Neural crest cell (in vitro differentiated cells): ENCODE data around the gene SETX. TPM values are rescaled to one million over a fixed set of nuclear protein-coding genes. Genes with fewer than 3 reads are reported as not detected.

Experiments
- DNase-seq: peaks from one replicate; pipeline ENCODE4 v3.0.0; 2021; ENCODE audit warnings: low read depth, mixed read lengths, low spot score
- H3K27ac Mint-ChIP-seq: one replicate; pipeline ENCODE4 v1.8.0; 2021; ENCODE audit warnings: mild to moderate bottlenecking, mixed read lengths; ENCODE audit not compliant: unreplicated experiment
- H3K27me3 Mint-ChIP-seq: 2 replicates; pipeline ENCODE4 v1.8.0; 2021; ENCODE audit warnings: low read depth, mild to moderate bottlenecking, mixed read lengths
- H3K36me3 Mint-ChIP-seq: 2 replicates; pipeline ENCODE4 v1.8.0; 2021; ENCODE audit warnings: low read depth, mild to moderate bottlenecking, mixed read lengths
- H3K4me1 Mint-ChIP-seq: 2 replicates; pipeline ENCODE4 v1.8.0; 2021; ENCODE audit warnings: mixed read lengths
- H3K4me3 Mint-ChIP-seq: one replicate; pipeline ENCODE4 v1.8.0; 2021; ENCODE audit warnings: mild to moderate bottlenecking, mixed read lengths
- H3K9me3 Mint-ChIP-seq: 2 replicates; pipeline ENCODE4 v1.8.0; 2021; ENCODE audit warnings: mixed read lengths
- total RNA-seq: library from RNA; stranded (reverse); gene quantifications from 2 replicates; pipeline ENCODE4 v1.2.1, GENCODE V29; 2021
- TF ChIP-seq, protein P1 (sequence below): fragments of 200-600 bp; sonication (generic); conservative IDR thresholded peaks from 2 replicates; pipeline ENCODE4 v1.5.0; 2021; ENCODE audit warnings: antibody characterized with exemption, mild to moderate bottlenecking

The SETX gene
- total RNA-seq, 1 donor from 2014 or later: 43.0 TPM

DNA sequence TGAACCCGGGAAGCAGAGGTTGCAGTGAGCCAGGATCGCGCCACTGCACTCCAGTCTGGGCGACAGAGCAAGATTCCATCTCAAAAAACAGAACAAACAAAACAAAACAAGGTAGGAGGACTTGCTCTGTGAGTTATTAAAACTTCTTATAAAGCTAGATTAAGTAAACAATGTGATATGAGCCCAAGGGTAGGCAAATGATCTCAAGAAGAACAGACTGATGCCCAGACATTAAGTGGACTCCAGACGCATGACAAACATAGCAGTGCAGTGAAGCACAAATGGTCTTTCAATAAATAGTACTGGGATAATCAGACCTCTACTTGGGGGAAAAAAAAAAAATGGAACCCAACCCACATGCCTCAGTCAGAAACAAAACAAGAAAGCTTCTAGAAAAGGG lies 45.7 kb downstream of the SETX start:
- DNase-seq: no peak
- no peaks in the 10 kb centered on the region for H3K27me3 Mint-ChIP-seq
- no peaks in the 10 kb centered on the region for H3K9me3 Mint-ChIP-seq
- H3K27ac Mint-ChIP-seq: no peak overlapping the region
- H3K4me3 Mint-ChIP-seq: no peak overlapping the region
- peaks cover 27% of the 10 kb centered on the region for H3K36me3 Mint-ChIP-seq
- TF ChIP-seq, protein P1, sequence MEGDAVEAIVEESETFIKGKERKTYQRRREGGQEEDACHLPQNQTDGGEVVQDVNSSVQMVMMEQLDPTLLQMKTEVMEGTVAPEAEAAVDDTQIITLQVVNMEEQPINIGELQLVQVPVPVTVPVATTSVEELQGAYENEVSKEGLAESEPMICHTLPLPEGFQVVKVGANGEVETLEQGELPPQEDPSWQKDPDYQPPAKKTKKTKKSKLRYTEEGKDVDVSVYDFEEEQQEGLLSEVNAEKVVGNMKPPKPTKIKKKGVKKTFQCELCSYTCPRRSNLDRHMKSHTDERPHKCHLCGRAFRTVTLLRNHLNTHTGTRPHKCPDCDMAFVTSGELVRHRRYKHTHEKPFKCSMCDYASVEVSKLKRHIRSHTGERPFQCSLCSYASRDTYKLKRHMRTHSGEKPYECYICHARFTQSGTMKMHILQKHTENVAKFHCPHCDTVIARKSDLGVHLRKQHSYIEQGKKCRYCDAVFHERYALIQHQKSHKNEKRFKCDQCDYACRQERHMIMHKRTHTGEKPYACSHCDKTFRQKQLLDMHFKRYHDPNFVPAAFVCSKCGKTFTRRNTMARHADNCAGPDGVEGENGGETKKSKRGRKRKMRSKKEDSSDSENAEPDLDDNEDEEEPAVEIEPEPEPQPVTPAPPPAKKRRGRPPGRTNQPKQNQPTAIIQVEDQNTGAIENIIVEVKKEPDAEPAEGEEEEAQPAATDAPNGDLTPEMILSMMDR: no peak
- no peaks in the 10 kb centered on the region for H3K4me1 Mint-ChIP-seq

DNA sequence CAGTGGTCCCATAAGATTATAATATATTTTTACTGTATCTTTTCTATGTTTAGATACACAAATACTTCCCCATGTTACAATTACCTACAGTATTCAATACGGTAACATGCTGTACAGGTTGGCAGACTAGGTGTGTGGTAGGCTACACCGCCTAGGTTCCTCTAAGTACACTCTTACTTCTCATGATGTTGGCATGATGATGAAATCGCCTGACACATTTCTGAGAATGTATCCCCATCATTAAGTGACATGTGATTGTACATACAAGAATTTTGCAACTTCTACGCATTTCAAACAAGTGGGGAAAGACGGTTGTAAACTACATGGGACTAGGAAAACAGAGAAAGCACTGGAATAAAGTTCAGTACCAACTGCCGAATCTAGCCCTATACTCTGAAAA lies 53.3 kb downstream of the SETX start:
- Mint-ChIP-seq H3K4me1 (no peaks in the 10 kb centered on the region), H3K27ac (no peak overlapping the region), H3K36me3 (peaks cover 21% of the 10 kb centered on the region), H3K27me3 (no peaks in the 10 kb centered on the region), H3K9me3 (no peaks in the 10 kb centered on the region), H3K4me3 (no peak overlapping the region)
- no peak for DNase-seq
- TF ChIP-seq, protein P1: no peak

DNA sequence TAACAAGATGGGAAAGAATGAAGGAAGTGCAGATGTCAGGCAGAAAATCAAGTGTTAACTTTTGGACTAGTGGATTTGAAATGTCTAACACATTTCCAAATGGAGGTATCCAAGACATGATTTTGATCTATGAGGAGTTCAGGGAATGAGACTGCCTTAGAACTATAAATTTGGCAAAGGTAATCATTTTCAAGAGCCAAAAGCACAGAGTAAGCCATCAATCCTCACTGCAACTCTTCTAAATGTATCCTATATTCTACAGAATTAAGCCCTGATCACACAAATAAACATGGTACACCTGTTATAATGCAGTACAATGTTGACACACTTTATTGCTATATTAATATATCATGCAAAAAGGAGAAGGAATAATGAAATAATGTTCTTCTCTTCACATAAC lies 55.6 kb downstream of the SETX start:
- Mint-ChIP-seq H3K27me3 (no peaks in the 10 kb centered on the region), H3K27ac (no peak overlapping the region), H3K36me3 (peaks cover 19% of the 10 kb centered on the region)

DNA sequence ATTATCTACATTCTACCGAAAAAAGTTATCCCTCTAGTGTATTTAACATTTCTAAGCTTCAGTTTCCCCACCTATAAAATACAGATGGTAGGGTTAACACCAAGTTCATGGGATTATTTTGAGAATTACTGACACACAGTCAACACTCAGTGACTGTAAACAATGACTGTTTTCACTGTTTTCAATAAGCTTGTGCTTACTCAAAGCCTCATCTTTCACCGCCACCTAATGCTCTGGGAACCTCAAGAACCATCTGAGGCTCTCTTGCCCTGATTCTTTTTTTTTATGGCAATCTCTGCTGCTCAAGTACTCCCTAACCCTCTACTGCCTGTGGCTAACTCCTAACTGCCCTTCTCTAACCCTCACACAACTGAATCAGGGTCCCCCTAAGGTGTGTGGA lies 59.6 kb downstream of the SETX start:
- TF ChIP-seq, protein P1: no peak
- peak overlapping the region; percentile 61 for H3K27ac Mint-ChIP-seq
- no peak for DNase-seq

More for the DNA sequence above, 55.6 kb downstream of the SETX start:
- Mint-ChIP-seq H3K4me1 (no peaks in the 10 kb centered on the region), H3K9me3 (no peaks in the 10 kb centered on the region), H3K4me3 (no peak overlapping the region)
- TF ChIP-seq, protein P1: no peak
- DNase-seq: no peak

DNA sequence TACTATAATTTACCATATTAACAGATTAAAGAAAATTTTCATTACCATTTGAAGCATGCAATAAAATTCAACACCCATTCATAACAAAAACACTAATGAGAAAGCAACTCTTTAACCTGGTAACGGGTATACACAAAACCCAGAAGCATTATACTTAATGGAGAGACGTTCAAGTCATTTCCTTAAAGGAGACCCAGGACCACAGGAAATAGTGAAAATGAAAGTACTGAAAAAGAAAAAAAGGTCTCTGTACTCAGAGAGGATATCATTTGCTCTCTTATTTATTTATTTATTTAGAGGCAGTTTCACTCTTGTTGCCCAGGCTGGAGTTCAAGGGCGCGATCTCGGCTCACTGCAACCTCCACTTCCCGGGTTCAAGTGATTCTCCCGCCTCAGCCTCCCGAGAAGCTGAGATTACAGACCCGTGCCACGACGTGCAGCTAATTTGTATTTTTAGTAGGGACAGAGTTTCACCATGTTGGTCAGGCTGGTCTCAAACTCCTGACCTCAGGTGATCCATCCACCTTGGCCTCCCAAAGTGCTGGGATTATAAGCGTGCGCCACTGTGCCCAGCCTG lies 61.6 kb downstream of the SETX start:
- Mint-ChIP-seq H3K4me3 (no peak overlapping the region), H3K9me3 (no peaks in the 10 kb centered on the region), H3K36me3 (peaks cover 14% of the 10 kb centered on the region), H3K27ac (no peak overlapping the region), H3K4me1 (no peaks in the 10 kb centered on the region), H3K27me3 (no peaks in the 10 kb centered on the region)
- no peak for DNase-seq
- TF ChIP-seq, protein P1: no peak

More for the DNA sequence above, 59.6 kb downstream of the SETX start:
- H3K27me3 Mint-ChIP-seq: no peaks in the 10 kb centered on the region
- H3K9me3 Mint-ChIP-seq: no peaks in the 10 kb centered on the region
- H3K36me3 Mint-ChIP-seq: peaks cover 17% of the 10 kb centered on the region
- H3K4me1 Mint-ChIP-seq: no peaks in the 10 kb centered on the region
- no peak overlapping the region for H3K4me3 Mint-ChIP-seq
